Measurements from ENCODE around the gene KLHL29.

Gene KLHL29

DNA sequence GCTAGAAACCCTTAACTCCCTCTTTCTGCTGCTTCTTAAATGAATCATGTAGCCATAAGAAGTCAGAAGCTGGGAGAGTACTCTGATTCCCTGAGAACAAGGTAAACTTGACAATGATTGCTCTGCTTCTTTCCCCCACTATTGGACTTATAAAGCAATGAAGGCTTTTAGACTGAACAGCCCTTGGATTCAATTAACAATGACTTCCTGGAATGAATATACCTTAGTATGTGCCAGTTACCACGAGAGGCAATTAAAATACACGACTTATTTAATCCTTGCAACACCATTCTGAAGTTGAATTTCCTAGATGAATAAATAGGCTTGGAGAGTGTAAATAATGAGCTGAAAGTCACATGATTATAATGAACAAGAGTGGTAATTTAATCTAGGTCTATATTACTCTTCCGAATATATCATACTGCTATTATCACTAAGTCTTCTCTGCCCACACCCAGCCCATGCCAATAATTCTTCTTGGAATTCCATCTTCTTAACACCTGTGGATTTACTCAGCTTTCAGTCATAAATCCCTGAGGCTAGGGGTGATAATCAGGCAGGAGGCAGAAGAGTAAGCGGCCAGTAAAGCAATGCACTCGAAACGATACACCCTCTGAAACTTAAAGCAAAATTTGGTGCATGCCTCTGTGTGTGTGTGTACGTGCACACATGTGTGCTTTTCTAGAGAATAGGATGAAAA is 371.8 kb downstream of the KLHL29 start:
- DNase-seq = no peak

GRCh38 chr2:23757686-23758433 is 372.9 kb downstream of the KLHL29 start:
- DNase-seq = no peak

Data from NCI-H1930 (cell line).